Ishikawa (cell line): ENCODE data around the gene CACNB4.

Experiments used
- CEBPB ChIP-seq: IDR thresholded peaks from 2 replicates; pipeline ENCODE4 v1.6.1; 2012
- EGR1 ChIP-seq: IDR thresholded peaks from 2 replicates; pipeline ENCODE4 v1.6.1; 2012
- RAD21 ChIP-seq: IDR thresholded peaks from 2 replicates; pipeline ENCODE4 v1.6.1; 2012; ENCODE audit warnings: low read depth
- TAF1 ChIP-seq: IDR thresholded peaks from 2 replicates; pipeline ENCODE4 v1.6.1; 2012; ENCODE audit warnings: low read depth, mild to moderate bottlenecking
- YY1 ChIP-seq: IDR thresholded peaks from 2 replicates; pipeline ENCODE4 v1.6.1; 2012; ENCODE audit warnings: low read depth
- TF ChIP-seq, protein P1 (sequence below): IDR thresholded peaks from 2 replicates; pipeline ENCODE4 v1.6.1; 2012

- no peak for TF ChIP-seq RAD21
- TF ChIP-seq, protein P1, sequence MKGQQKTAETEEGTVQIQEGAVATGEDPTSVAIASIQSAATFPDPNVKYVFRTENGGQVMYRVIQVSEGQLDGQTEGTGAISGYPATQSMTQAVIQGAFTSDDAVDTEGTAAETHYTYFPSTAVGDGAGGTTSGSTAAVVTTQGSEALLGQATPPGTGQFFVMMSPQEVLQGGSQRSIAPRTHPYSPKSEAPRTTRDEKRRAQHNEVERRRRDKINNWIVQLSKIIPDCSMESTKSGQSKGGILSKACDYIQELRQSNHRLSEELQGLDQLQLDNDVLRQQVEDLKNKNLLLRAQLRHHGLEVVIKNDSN = no peak
- no peak for TF ChIP-seq CEBPB
- TF ChIP-seq YY1 = no peak
- TF ChIP-seq EGR1 = no peak
- no peak for TF ChIP-seq TAF1
These were observed 272.1 kb downstream of the CACNB4 start for GRCh38 chr2:151826737-151827157.
